ENCODE measurements around the gene LRP1. TPM values are rescaled to one million over a fixed set of nuclear protein-coding genes. Genes with fewer than 3 reads are reported as not detected.

The LRP1 gene
- total RNA-seq, 2 experiments from 2014 or later, result 6.6 to 8.5 TPM

GRCh38 chr12:57210461-57210860, 82.2 kb downstream of the LRP1 start:
- ATAC-seq (ENCODE audit: poor library complexity) (no peak), DNase-seq (no peak)
- Histone ChIP-seq H3K4me1 (ENCODE audit: insufficient read depth, low read length) (peaks cover 27% of the 10 kb centered on the region), H3K36me3 (ENCODE audit: insufficient read depth, low read length) (no peaks in the 10 kb centered on the region), H3K9me3 (ENCODE audit: control insufficient read depth in 1 of 2, insufficient read depth in 1 of 2, low read length in 2 of 2) (peaks cover 0 to 4% of the 10 kb centered on the region in 2 experiments), H3K4me3 (ENCODE audit: low read length) (no peak overlapping the region), H3K27ac (ENCODE audit: low read depth in 1 of 2, low read length in 2 of 2) (no peak overlapping the region), H3K27me3 (ENCODE audit: control insufficient read depth in 1 of 2, insufficient read depth in 2 of 2, low read length in 2 of 2) (peaks cover 18 to 21% of the 10 kb centered on the region in 2 experiments)
- Mint-ChIP-seq H3K36me3 (ENCODE audit: low read depth) (no peaks in the 10 kb centered on the region), H3K27ac (no peak overlapping the region), H3K4me1 (ENCODE audit: low read depth) (peaks cover 23% of the 10 kb centered on the region), H3K4me3 (no peak overlapping the region), H3K27me3 (peaks cover 24% of the 10 kb centered on the region), H3K9me3 (no peaks in the 10 kb centered on the region)
- intact Hi-C loops (cut with DNase I, micrococcal nuclease), result no loop called here
- ChIA-PET POLR2A (no interaction called here), CTCF (no interaction called here)
- TF ChIP-seq, protein P1, sequence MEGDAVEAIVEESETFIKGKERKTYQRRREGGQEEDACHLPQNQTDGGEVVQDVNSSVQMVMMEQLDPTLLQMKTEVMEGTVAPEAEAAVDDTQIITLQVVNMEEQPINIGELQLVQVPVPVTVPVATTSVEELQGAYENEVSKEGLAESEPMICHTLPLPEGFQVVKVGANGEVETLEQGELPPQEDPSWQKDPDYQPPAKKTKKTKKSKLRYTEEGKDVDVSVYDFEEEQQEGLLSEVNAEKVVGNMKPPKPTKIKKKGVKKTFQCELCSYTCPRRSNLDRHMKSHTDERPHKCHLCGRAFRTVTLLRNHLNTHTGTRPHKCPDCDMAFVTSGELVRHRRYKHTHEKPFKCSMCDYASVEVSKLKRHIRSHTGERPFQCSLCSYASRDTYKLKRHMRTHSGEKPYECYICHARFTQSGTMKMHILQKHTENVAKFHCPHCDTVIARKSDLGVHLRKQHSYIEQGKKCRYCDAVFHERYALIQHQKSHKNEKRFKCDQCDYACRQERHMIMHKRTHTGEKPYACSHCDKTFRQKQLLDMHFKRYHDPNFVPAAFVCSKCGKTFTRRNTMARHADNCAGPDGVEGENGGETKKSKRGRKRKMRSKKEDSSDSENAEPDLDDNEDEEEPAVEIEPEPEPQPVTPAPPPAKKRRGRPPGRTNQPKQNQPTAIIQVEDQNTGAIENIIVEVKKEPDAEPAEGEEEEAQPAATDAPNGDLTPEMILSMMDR (IDR thresholded peaks at IDR 0.05), result no peak

DNA sequence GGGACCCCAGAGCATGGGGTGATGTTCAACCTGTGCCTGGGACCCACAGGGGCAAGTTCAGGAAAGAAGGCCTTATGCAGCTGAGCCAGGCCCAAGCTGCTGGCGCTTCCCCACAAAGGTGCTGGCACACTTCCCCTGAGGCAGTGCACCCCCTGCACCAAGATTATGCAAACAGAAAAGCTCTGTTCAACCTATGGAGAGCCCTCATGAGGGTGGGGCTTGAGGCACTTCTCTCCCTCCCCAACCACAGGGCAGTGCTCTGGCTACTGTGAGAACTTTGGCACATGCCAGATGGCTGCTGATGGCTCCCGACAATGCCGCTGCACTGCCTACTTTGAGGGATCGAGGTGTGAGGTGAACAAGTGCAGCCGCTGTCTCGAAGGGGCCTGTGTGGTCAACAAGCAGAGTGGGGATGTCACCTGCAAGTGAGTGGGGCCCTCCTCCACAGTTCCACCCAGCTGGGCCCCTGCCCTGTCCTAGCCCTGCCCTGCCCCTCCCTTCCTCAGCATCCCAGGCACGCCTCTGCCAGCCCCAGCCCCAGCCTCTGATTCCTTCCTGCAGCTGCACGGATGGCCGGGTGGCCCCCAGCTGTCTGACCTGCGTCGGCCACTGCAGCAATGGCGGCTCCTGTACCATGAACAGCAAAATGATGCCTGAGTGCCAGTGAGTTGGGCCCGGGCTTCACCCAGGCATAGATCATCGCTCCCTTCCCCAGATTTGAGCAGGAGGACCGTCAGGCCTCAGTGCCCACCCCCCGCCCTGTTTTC, 82.8 kb downstream of the LRP1 start:
- H3K36me3 ChIP-seq (ENCODE audit: insufficient read depth, low read length), result no peaks in the 10 kb centered on the region
- ATAC-seq (ENCODE audit: poor library complexity), result no peak
- no peaks in the 10 kb centered on the region for H3K36me3 Mint-ChIP-seq (ENCODE audit: low read depth)
- intact Hi-C loops (cut with DNase I, micrococcal nuclease), result no loop called here
- no peaks in the 10 kb centered on the region for H3K9me3 Mint-ChIP-seq
- H3K9me3 ChIP-seq (ENCODE audit: control insufficient read depth in 1 of 2, insufficient read depth in 1 of 2, low read length in 2 of 2), result peaks cover 0 to 4% of the 10 kb centered on the region in 2 experiments
- H3K27ac ChIP-seq (ENCODE audit: low read depth in 1 of 2, low read length in 2 of 2), result no peak overlapping the region
- H3K4me1 Mint-ChIP-seq (ENCODE audit: low read depth), result peaks cover 29% of the 10 kb centered on the region
- H3K27ac Mint-ChIP-seq, result no peak overlapping the region
- H3K4me3 ChIP-seq (ENCODE audit: low read length), result no peak overlapping the region
- CTCF ChIA-PET, result no interaction called here
- H3K27me3 ChIP-seq (ENCODE audit: control insufficient read depth in 1 of 2, insufficient read depth in 2 of 2, low read length in 2 of 2), result peaks cover 25 to 28% of the 10 kb centered on the region in 2 experiments
- POLR2A ChIA-PET, result no interaction called here
- H3K4me3 Mint-ChIP-seq, result no peak overlapping the region
- no peak for DNase-seq
- peaks cover 33% of the 10 kb centered on the region for H3K4me1 ChIP-seq (ENCODE audit: insufficient read depth, low read length)
- TF ChIP-seq, protein P1 (IDR thresholded peaks at IDR 0.05), result no peak
- H3K27me3 Mint-ChIP-seq, result peaks cover 30% of the 10 kb centered on the region

DNA sequence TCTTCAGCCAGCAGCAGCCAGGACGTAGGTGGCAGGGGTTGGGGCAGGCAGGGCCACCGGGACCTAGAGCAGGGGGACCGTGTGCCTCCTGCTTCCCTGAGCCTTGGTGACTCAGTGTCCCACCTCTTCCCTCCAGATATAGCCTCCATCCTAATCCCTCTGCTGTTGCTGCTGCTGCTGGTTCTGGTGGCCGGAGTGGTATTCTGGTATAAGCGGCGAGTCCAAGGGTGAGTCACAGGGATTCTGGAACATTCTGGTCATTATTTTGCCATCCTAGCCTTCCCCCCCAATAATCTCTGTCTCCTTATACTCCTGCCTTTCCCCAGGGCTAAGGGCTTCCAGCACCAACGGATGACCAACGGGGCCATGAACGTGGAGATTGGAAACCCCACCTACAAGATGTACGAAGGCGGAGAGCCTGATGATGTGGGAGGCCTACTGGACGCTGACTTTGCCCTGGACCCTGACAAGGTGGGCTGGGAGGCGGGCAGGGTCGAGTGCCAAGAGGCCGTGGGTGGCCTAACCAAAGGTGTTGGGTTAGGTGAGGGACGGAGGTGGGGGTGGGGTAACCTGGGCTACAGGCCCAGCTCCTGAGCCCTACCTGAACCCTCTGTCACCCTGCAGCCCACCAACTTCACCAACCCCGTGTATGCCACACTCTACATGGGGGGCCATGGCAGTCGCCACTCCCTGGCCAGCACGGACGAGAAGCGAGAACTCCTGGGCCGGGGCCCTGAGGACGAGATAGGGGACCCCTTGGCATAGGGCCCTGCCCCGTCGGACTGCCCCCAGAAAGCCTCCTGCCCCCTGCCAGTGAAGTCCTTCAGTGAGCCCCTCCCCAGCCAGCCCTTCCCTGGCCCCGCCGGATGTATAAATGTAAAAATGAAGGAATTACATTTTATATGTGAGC, 83.8 kb downstream of the LRP1 start:
- H3K9me3 ChIP-seq (ENCODE audit: control insufficient read depth in 1 of 2, insufficient read depth in 1 of 2, low read length in 2 of 2), result peaks cover 0 to 5% of the 10 kb centered on the region in 2 experiments
- H3K27me3 ChIP-seq (ENCODE audit: control insufficient read depth in 1 of 2, insufficient read depth in 2 of 2, low read length in 2 of 2), result peaks cover 28 to 33% of the 10 kb centered on the region in 2 experiments
- Mint-ChIP-seq H3K27me3 (peaks cover 32% of the 10 kb centered on the region), H3K36me3 (ENCODE audit: low read depth) (no peaks in the 10 kb centered on the region), H3K4me3 (no peak overlapping the region), H3K9me3 (no peaks in the 10 kb centered on the region), H3K27ac (no peak overlapping the region), H3K4me1 (ENCODE audit: low read depth) (peaks cover 30% of the 10 kb centered on the region)
- ATAC-seq (ENCODE audit: poor library complexity), result no peak
- DNase-seq, result peak in 1 of 14 experiments; percentile 39
- H3K4me1 ChIP-seq (ENCODE audit: insufficient read depth, low read length), result peaks cover 40% of the 10 kb centered on the region
- H3K27ac ChIP-seq (ENCODE audit: low read depth in 1 of 2, low read length in 2 of 2), result no peak overlapping the region
- H3K4me3 ChIP-seq (ENCODE audit: low read length), result no peak overlapping the region
- TF ChIP-seq, protein P1 (IDR thresholded peaks at IDR 0.05), result no peak
- intact Hi-C loops (cut with DNase I, micrococcal nuclease), result no loop called here
- no peaks in the 10 kb centered on the region for H3K36me3 ChIP-seq (ENCODE audit: insufficient read depth, low read length)
- CTCF ChIA-PET, result interaction anchor here (0.6 to 7.9 kb wide), 3 partner anchors 30 to 90 kb away, joined by 3 to 225 read pairs (median 5); a partner anchor contains a TSS
- POLR2A ChIA-PET, result no interaction called here

Measured in CD4-positive, alpha-beta T cell (primary cell).